Measurements from ENCODE around the gene SOST. TPM values are rescaled to one million over a fixed set of nuclear protein-coding genes. Genes with fewer than 3 reads are reported as not detected.

SOST gene
- polyA plus RNA-seq = 0.10 TPM in 1 of 2 replicates, not detected in the other
- polyA minus RNA-seq = not detected in 2 replicates

DNA sequence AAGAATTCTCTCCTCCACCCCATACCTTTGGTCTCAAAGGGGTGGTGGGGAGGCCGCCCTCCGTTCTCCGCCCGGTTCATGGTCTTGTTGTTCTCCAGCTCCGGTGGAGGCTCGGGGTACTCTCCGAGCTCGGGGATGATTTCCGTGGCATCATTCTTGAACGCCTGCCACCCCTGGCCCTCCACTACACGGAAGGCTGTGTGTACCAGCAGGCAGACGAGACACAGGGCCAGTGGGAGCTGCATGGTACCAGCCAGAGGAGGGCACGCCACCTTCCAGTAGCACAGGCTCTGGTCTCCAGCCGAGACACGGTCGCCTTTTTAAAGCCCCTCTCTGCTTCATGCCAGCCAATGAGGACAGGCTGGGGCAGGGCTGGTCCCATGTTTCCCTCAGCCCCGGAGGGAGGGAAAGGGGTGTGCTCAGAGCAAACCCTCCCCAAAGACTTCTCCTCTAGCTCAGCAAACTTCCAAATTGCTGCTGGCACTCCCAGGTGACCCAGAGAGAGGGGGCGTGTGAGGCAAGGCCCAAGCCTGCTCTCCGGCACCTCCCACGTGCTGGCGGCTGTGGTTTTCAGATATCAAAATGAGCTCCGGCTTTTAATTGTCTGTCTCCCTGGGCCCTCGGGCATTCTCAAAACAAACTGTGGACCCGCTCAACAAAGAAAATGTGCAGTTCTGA lies at the start of gene SOST:
SOST (minus strand) TSS at position 295 of the 678 bp plus-strand sequence; CDS start at position 245, 50 bp downstream.
- Histone ChIP-seq H3K79me2 (replicated peaks; ENCODE audit: insufficient read depth, low read length) (no peaks in the 10 kb centered on the region), H3K4me3 (ENCODE audit: low read length) (no peak within 1 kb of the TSS), H3K4me2 (ENCODE audit: low read length) (no peak within 1 kb of the TSS), H3K36me3 (ENCODE audit: insufficient read depth, low read length) (no peaks in the 10 kb centered on the region), H3F3A (ENCODE audit: insufficient read depth, low read length, poor library complexity, severe bottlenecking) (no peaks in the 10 kb centered on the region), H2AFZ (ENCODE audit: low read depth, low read length) (no peak within 1 kb of the TSS), H3K27ac (ENCODE audit: low read length) (no peak within 1 kb of the TSS), H3K9me2 (ENCODE audit: insufficient read depth, low read length) (no peaks in the 10 kb centered on the region), H4K20me1 (ENCODE audit: insufficient read depth) (no peaks in the 10 kb centered on the region), H3K9me3 (ENCODE audit: low read length) (no peaks in the 10 kb centered on the region), H3K9ac (ENCODE audit: low read length) (no peak within 1 kb of the TSS), H3K27me3 (ENCODE audit: insufficient read depth, low read depth, low read length) (peaks cover 27% of the 10 kb centered on the region)
- TF ChIP-seq POLR2AphosphoS5 (IDR thresholded peaks at IDR 0.05) = no peak
- TF ChIP-seq MXI1 (conservative IDR thresholded peaks at IDR 0.05; ENCODE audit: poor library complexity, severe bottlenecking) = no peak
- TF ChIP-seq EP300 (conservative IDR thresholded peaks at IDR 0.05; ENCODE audit: poor library complexity, severe bottlenecking) = no peak
- no peak for TF ChIP-seq SMC3 (conservative IDR thresholded peaks at IDR 0.05; ENCODE audit: poor library complexity)
- no peak for TF ChIP-seq TAF1 (IDR thresholded peaks at IDR 0.05; ENCODE audit: low read depth)

DNA sequence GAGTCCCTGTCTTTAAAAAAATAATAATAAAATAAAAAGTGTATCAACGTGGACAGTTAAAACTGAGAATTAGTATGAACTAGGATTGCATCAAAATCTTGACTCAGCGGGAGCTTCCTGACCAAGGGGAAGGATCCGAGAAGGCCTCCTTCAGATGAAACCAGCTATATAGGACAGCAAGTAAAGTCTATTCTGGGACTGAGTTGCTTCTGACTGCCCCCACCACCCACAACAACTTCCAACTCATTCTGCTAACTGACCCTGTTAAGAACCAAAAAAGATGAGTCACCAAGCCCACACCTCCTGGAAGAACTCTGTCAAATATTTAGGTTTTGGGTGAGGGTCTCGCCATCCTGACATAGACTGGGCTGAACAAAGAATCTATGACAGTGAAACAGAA lies 49.5 kb upstream of the SOST start:
- Histone ChIP-seq H3K4me3 (ENCODE audit: low read length) (no peak overlapping the region), H3K79me2 (replicated peaks; ENCODE audit: insufficient read depth, low read length) (no peaks in the 10 kb centered on the region), H2AFZ (ENCODE audit: low read depth, low read length) (no peak overlapping the region), H3K27ac (ENCODE audit: low read length) (no peak overlapping the region), H3K9me3 (ENCODE audit: low read length) (no peaks in the 10 kb centered on the region), H4K20me1 (ENCODE audit: insufficient read depth) (no peaks in the 10 kb centered on the region), H3K4me2 (ENCODE audit: low read length) (no peak overlapping the region), H3K27me3 (ENCODE audit: insufficient read depth, low read depth, low read length) (no peaks in the 10 kb centered on the region), H3K9ac (ENCODE audit: low read length) (no peak overlapping the region), H3K36me3 (ENCODE audit: insufficient read depth, low read length) (peaks cover 5% of the 10 kb centered on the region), H3K9me2 (ENCODE audit: insufficient read depth, low read length) (no peaks in the 10 kb centered on the region), H3F3A (ENCODE audit: insufficient read depth, low read length, poor library complexity, severe bottlenecking) (no peaks in the 10 kb centered on the region)
- TF ChIP-seq RAD21 (conservative IDR thresholded peaks at IDR 0.05) (no peak), SMC3 (conservative IDR thresholded peaks at IDR 0.05; ENCODE audit: poor library complexity) (no peak), POLR2AphosphoS5 (IDR thresholded peaks at IDR 0.05) (no peak), TAF1 (IDR thresholded peaks at IDR 0.05; ENCODE audit: low read depth) (no peak), EZH2 (IDR thresholded peaks at IDR 0.05; ENCODE audit: borderline replicate concordance, insufficient read depth, low read length, poor library complexity, severe bottlenecking) (no peak), EP300 (conservative IDR thresholded peaks at IDR 0.05; ENCODE audit: poor library complexity, severe bottlenecking) (no peak), MXI1 (conservative IDR thresholded peaks at IDR 0.05; ENCODE audit: poor library complexity, severe bottlenecking) (no peak)
- TF ChIP-seq, protein P1, sequence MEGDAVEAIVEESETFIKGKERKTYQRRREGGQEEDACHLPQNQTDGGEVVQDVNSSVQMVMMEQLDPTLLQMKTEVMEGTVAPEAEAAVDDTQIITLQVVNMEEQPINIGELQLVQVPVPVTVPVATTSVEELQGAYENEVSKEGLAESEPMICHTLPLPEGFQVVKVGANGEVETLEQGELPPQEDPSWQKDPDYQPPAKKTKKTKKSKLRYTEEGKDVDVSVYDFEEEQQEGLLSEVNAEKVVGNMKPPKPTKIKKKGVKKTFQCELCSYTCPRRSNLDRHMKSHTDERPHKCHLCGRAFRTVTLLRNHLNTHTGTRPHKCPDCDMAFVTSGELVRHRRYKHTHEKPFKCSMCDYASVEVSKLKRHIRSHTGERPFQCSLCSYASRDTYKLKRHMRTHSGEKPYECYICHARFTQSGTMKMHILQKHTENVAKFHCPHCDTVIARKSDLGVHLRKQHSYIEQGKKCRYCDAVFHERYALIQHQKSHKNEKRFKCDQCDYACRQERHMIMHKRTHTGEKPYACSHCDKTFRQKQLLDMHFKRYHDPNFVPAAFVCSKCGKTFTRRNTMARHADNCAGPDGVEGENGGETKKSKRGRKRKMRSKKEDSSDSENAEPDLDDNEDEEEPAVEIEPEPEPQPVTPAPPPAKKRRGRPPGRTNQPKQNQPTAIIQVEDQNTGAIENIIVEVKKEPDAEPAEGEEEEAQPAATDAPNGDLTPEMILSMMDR (IDR thresholded peaks at IDR 0.05; ENCODE audit: poor library complexity, severe bottlenecking) = no peak
- TF ChIP-seq, protein P2, sequence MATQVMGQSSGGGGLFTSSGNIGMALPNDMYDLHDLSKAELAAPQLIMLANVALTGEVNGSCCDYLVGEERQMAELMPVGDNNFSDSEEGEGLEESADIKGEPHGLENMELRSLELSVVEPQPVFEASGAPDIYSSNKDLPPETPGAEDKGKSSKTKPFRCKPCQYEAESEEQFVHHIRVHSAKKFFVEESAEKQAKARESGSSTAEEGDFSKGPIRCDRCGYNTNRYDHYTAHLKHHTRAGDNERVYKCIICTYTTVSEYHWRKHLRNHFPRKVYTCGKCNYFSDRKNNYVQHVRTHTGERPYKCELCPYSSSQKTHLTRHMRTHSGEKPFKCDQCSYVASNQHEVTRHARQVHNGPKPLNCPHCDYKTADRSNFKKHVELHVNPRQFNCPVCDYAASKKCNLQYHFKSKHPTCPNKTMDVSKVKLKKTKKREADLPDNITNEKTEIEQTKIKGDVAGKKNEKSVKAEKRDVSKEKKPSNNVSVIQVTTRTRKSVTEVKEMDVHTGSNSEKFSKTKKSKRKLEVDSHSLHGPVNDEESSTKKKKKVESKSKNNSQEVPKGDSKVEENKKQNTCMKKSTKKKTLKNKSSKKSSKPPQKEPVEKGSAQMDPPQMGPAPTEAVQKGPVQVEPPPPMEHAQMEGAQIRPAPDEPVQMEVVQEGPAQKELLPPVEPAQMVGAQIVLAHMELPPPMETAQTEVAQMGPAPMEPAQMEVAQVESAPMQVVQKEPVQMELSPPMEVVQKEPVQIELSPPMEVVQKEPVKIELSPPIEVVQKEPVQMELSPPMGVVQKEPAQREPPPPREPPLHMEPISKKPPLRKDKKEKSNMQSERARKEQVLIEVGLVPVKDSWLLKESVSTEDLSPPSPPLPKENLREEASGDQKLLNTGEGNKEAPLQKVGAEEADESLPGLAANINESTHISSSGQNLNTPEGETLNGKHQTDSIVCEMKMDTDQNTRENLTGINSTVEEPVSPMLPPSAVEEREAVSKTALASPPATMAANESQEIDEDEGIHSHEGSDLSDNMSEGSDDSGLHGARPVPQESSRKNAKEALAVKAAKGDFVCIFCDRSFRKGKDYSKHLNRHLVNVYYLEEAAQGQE (IDR thresholded peaks at IDR 0.05; ENCODE audit: borderline replicate concordance) = no peak

Data from neural cell (in vitro differentiated cells).